Activated T-helper 9 cell treated with anti-CD3 and anti-CD28 coated beads, Interleukin-2, amount 50 U/mL, for 16 hours (primary cell): ENCODE results near the gene AIFM2.
"Not testable (repeated sequence)": the region's sequence is repeated elsewhere in the genome, so short reads cannot be mapped to it uniquely, and the experiment has no call there.

Source experiments
- DNase-seq: peaks from one replicate; pipeline ENCODE4 v3.0.0-alpha.2; 2020; ENCODE audit warnings: low read depth

Gene AIFM2

DNA sequence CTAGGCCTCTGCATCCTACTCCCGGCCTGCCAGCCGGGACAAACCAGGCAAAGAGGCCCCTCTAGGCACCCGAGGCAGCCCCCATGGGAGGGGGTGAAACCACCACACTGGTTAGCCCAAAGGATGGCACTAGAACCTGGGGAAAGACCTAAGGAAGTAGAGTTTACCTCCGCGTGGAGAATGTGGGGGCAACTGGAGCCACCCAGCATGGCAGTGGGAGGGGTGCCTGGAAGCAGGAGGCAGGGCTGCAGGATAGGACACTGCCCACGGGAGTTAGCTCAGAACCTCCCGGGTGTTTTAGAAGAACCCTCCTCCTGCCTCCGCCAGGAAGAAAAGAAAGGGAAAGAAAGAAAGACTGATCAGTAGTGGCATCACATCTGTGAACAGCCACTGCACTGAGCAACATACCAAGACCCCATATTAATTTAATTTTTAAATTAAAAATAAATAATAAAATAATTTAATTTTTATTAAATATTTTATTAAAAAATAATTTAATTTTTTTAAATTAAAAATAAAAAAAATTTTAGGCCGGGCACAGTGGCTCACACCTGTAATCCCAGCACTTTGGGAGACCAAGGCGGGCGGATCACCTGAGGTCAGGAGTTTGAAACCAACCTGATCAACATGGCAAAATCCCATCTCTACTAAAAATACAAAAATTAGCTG, 11.2 kb downstream of the AIFM2 start:
- DNase-seq: no peak

GRCh38 chr10:70120417-70120816, 12.2 kb downstream of the AIFM2 start:
- no peak for DNase-seq

- no peak for DNase-seq
These were observed 13.0 kb downstream of the AIFM2 start for GRCh38 chr10:70119623-70120022.

DNA sequence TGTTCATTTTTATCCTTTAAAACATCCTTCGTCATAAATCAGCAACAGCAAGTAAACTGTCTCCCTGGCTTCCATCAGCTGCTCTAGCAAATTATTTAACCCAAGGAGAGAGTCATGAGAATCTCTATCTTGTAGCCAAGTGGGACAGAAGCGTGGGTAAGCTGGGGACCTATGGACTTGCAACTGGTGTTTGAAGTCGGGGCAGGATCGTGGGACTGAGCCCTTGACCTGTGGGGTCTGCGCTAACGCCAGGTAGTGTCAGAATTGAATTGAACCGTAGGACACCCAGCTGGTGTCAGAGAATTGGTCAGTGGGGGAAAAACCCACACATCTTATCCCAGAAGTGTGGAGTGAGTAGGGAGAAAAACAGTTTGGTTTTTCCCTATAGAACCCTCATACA, 13.4 kb downstream of the AIFM2 start:
- no peak for DNase-seq

GRCh38 chr10:70118196-70118595, 14.4 kb downstream of the AIFM2 start:
- no peak for DNase-seq

DNA sequence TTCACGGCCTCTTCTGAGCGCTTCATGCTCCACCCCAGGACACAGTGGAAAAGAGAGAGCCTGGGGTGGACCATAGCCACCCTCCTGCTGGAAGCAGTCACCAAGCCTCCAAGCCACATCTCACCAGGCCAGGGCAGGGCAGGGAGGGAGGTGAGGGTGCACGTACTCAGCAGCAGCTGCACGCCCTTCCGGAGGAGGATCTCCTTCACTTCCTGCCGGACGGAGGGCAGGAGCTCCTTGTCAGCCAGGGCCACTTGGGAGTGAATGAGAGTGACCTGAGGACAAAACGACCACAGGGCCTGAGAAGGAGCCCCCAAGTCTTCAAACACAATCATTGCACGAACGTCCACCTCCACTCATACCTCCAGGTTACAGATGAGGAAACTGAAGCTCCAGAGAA, 15.0 kb downstream of the AIFM2 start:
- DNase-seq: no peak

DNA sequence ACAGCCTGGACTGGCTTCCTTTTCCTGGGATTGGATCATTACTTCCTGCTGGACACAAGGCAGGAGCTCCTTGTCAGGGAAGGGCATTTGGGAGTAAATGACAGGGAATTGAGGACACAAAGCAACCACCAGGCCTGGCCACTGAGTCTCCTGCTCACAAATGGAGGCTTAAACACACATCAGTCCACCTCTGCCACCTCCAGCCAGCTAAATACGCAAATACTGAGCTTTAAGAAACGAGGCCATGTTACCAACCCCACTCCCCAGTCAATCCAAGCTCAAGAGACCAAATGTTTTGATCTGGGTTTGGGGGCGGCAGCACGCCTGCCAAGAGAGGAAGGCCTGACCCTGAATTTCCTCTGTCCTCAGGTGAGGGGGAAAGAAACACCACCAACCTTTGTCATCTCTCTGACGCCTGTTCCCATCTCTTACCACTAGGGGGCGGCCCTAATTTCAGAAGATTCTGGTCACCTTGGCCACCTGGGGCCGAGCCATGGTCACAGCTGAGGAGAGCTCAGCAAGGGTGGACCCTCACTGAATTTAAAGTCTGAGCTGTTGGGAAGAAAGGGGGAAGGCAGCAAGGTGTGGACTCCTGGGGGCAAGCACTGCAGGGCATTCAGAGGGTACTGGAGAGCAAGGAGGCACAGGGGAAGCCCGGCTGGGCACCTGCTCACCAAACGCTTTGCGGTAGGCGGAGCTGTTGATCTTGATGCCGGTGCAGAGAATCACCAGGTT, 16.5 kb downstream of the AIFM2 start:
- DNase-seq: peak; percentile 32

DNA sequence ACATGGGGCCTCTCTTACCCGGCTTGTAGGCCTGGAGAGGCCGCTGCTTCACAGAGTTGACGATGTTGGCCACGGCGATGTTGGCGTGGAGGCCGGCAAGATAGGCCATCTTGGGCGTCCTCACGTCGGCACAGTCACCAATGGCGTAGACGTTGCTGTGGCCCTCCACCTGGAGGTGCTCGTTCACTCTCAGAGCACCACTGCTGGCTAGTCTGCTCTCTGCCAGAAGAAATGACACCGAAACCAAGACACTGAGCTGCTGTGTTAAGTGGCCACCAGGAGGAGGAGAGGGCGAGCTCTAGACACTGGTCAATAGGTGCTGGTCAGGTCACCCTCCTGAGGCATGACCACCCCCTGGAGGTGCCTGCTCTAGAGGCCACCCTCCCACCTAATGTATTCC, 17.7 kb downstream of the AIFM2 start:
- no peak for DNase-seq

- no peak for DNase-seq
These were observed 20.6 kb downstream of the AIFM2 start for GRCh38 chr10:70112071-70112470.

DNA sequence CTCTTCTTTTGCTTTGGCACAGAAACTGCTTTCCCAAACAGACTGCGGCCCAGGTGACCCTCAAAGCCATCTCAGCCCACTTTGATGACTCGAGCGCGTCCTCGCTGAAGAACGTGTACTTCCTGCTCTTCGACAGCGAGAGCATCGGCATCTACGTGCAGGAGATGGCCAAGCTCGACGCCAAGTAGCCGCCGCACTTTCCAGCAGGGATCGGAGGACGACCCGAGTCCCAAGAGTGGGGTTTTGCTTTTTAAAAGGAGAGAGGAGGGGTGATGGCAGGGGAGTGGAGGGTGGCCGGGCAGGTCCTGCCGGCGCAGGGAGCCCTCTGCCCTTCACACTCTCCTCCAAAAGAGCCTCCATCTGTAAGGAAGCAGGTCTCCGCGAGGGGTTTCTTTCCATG, 21.1 kb downstream of the AIFM2 start:
- DNase-seq: no peak

DNA sequence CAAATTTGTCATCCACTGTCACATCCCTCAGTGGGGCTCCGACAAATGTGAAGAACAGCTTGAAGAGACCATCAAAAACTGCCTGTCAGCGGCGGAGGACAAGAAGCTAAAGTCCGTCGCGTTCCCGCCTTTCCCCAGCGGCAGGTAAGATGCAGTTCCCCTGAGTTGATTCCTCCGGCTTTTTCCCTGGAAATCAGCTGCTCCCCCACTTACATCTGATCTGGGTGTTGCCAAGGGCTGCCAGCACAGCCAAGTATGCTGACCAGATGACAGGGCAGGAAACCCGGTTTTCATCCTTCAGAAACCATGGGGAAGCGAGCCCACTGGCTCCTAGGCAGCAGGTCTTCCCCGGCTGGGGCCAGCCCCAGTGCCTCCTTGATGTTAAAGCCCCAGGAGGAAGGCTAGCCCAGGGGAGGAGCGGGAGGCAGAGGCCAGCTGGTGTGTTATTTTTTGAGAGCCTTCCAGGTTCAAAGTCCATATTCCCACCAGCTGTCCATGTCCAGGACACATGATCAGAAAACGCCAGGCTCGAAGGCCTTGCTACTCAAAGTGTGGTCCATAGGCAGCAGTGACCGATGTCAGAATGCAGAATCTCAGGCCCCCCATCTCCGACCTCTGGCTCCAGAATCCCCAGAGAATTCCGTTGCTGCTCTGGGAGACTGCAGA, 23.4 kb downstream of the AIFM2 start:
- no peak for DNase-seq

DNA sequence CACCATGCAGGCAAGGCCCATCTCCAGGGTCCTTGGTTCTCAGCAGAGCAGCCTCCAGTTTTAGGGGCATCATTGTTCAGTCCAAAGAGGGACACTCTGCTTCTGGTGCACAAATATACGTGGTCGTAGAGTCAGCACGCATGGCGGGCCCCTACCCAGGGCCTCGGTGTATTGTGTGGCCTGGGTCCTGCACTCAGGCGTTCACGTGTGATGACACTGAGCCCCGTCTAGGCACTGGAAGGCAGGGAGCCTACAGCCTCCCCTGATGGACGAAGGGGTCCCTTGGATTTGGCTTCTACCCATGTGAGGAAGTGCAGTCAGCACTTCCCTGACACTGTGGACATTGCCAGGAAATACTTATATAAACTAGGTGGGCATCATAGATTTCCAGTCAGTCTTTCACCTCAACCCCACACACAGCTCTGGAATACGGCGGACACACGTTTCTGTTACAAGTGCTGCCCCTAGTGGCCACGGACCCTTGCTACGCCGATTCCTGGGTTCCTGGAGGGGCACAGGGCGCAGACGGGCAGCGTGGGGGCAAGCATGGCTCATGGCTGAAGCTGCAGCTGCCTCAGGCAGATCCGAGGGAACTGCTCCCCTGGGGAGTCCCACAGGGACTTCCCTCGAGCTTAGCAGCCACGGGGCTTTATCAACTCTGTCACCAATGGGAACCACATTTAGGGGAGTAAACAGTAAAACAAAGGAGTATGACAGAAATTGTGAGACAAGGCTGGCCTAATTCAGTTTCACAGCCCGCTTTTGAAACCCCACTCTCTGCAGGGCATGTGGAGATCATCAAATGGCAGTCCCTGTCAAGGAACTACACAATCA, 25.4 kb downstream of the AIFM2 start:
- DNase-seq: no peak

- DNase-seq: no peak
These were observed 31.0 kb downstream of the AIFM2 start for GRCh38 chr10:70101668-70102067.

GRCh38 chr10:70101068-70101562, 31.5 kb downstream of the AIFM2 start:
- not testable (repeated sequence) for DNase-seq

DNA sequence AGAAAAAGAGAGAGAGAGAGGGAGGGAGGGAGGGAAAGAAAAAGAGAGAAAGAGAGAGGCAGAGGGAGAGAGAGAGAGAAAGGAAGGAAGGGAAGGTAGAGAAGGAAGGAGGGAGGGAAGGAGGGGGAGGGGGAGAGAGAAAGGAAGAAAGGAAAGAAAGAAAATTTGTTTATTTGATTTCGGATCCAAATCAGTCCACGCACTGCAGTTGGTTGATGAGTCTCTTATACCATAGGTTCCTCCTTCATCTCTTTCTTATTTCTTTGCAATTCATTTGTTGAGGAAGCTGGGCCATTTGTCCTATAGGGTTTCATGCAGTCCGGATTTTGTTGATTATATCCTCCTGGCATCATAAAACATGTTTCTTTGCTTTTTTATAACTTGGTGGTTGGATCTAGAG, 34.4 kb downstream of the AIFM2 start:
- no peak for DNase-seq

- DNase-seq: no peak
These were observed 35.2 kb downstream of the AIFM2 start for GRCh38 chr10:70097459-70097858.

- DNase-seq: no peak
These were observed 35.8 kb downstream of the AIFM2 start for GRCh38 chr10:70096705-70097420.

DNA sequence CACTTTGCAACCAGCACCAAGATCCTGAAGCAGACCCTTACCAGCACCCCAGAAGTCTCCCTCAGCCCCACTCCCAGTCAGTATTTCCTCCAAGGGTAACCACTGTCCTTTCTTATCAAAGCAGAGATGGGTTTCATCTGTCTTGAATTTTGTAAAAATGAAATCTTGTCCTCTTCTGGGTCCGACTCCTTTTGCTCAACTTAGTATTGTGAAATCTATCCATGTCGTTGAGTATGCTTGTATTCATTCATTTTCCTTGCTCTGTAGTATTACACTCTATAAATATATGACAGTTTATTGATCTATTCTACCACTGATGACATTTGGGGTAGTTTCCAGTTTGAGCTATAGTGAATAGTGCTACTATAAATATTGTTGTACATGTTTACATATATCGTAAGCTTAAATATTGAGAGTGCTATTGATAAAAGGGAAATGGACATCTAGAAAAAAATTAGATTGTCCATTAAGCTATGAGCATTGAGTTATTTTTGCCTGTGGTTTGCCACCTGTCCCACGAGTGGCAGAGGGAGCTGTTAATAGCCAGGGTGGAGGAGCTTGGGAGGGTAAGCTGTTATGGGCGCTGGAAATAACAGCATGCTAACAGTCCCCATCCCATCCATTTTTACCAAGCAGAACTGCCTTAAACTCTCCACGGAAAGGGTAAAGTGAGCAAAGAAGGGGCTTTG, 36.5 kb downstream of the AIFM2 start:
- DNase-seq: no peak

DNA sequence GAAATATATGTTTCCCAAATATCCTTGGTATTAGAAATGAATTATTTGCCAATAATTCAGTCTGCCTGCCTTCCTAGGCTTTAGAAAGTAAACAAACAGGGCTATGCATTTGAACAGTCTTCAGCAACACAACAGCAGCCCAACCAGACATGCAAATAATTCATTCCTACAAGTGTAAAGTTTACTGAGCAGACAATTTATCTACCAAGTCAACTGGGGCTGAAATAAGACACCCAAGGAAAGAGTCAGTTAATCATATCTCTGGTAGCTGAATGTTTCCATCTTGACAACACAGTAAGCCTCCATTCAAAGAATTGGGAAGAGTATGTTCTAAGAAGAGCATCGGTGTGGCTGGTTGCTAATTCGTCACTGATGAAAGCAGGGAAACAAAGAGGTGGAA, 38.4 kb downstream of the AIFM2 start:
- DNase-seq: no peak

GRCh38 chr10:70093335-70093944, 39.2 kb downstream of the AIFM2 start:
- no peak for DNase-seq

DNA sequence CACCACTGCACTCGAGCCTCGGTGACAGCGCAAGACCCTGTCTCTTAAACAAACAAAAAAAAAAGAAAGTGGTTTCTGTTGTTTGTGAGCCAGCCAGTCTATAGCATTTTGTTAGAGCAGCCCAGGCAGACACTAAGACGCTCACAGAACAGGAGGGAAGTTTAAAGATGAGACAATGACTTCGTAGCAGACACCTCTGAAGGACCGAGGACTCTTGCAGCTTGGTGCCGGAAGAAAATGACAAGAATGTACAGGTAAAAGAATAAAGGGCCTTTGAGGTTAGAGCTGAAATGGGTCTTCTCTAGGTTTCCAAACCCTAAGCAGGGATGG, 40.3 kb downstream of the AIFM2 start:
- no peak for DNase-seq
